ENCODE measurements around the gene MIOS. TPM values are rescaled to one million over a fixed set of nuclear protein-coding genes. Genes with fewer than 3 reads are reported as not detected.
"Not testable (repeated sequence)": the region's sequence is repeated elsewhere in the genome, so short reads cannot be mapped to it uniquely, and the experiment has no call there.

Gene MIOS
- total RNA-seq, 2 experiments from 2014 or later, result 41.7 to 45.7 TPM

DNA sequence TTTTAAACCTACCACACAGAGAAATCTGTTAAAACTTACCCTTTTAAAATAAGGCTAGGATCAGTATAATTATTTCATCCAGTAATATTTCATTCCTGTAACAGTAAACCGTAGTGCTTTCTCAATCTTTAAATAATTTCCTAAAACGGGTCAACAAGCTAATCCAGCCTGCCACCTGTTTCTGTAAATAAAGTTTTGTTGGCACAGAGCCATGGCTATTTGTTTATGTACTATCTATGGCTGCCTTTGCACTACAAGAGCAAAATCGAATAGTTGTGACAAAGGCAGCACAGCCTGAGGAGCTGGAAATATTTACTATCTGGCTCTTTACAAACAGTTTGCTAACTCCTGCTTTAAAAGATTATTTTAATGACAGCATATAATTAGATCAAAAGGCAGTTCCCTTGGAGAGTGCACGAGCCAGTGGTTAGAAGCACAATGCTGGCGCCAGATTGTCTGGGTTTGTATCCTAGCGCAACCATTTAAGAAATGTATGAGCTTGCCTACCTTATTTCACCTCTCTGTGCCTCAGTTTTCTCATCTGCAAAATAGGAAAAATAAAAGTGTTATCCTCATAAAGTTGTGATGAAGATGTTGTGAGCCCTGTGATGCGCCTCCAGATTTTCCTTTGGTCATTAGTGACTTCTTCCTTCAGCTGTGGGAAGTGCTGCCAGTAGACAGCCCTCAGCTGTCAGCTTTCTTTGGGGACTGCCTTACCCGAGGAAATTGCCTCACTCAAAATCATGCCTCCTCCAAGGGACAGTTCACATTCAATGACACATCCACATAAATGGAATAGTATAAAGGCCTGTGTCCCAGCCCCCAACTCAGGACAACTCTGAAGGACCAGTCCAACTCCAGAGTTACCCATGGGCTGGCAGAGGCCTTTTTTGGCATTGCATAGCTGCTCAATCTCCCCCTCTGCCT is 11.8 kb upstream of the MIOS start:
- no peaks in the 10 kb centered on the region for H3K4me1 Mint-ChIP-seq

DNA sequence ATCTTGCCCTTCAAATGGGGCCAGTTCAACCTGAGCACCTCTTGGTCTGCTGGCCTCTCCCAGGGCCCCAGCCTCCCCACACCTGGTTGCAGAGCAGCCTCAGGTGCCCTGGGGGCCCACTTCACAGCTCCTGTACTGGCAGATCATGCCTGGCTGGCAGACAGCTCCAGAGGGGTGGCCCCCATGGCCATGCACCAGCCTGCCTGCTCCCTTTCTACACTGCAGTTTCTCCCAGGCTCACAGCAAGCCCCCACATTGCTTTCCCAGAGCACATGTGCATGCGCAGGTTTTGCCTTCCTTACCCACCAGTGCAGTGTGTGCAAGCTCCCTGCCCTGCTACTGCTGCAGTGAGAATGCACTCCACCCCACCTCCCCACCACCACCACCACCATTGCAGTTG is 9.8 kb upstream of the MIOS start:
- POLR2A ChIA-PET, result no interaction called here
- Mint-ChIP-seq H3K27ac (no peak overlapping the region), H3K36me3 (ENCODE audit: low read depth) (peaks cover 15% of the 10 kb centered on the region), H3K4me1 (no peaks in the 10 kb centered on the region), H3K27me3 (no peaks in the 10 kb centered on the region), H3K4me3 (no peak overlapping the region), H3K9me3 (ENCODE audit: low read depth) (peaks cover 15% of the 10 kb centered on the region)
- ATAC-seq (no peak), DNase-seq (no peak)
- CTCF ChIA-PET, result interaction anchor here (0.7 kb wide), 1 partner anchor 266 kb away, joined by 3 read pairs; no protein-coding TSS in a partner anchor
- intact Hi-C loops (cut with DNase I, micrococcal nuclease), result no loop called here

More for the DNA sequence above, 11.8 kb upstream of the MIOS start:
- CTCF ChIA-PET, result no interaction called here
- POLR2A ChIA-PET, result no interaction called here
- intact Hi-C loops (cut with DNase I, micrococcal nuclease), result no loop called here
- no peak for DNase-seq
- H3K27me3 Mint-ChIP-seq, result no peaks in the 10 kb centered on the region
- no peak overlapping the region for H3K4me3 Mint-ChIP-seq
- H3K36me3 Mint-ChIP-seq (ENCODE audit: low read depth), result peaks cover 10% of the 10 kb centered on the region
- H3K27ac Mint-ChIP-seq, result no peak overlapping the region
- no peak for ATAC-seq
- H3K9me3 Mint-ChIP-seq (ENCODE audit: low read depth), result peaks cover 15% of the 10 kb centered on the region

DNA sequence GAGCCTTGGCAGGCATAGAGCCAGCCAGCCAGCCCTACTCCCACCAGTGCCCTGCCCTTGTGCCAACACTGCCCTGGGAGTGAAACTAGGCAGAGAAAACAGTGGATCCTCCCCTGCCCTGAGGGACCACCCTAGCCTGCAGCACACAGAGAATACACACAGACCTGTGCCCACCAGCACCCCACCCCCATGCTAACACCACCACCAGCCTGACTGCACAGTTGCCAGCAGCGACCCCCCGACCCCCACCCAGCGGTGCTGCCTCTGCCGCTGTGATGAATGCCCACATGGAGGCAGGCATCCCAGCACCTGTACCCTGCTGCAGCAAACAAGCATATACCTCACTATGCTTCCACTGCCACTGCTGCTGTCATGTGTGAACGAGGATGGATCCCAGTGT is 9.4 kb upstream of the MIOS start:
- intact Hi-C loops (cut with DNase I, micrococcal nuclease), result no loop called here
- H3K4me3 Mint-ChIP-seq, result no peak overlapping the region
- DNase-seq (no peak), ATAC-seq (no peak)
- H3K27ac Mint-ChIP-seq, result no peak overlapping the region
- no peaks in the 10 kb centered on the region for H3K27me3 Mint-ChIP-seq
- CTCF ChIA-PET, result interaction anchor here (0.7 kb wide), 1 partner anchor 266 kb away, joined by 3 read pairs; no protein-coding TSS in a partner anchor
- peaks cover 15% of the 10 kb centered on the region for H3K9me3 Mint-ChIP-seq (ENCODE audit: low read depth)
- H3K4me1 Mint-ChIP-seq, result no peaks in the 10 kb centered on the region
- H3K36me3 Mint-ChIP-seq (ENCODE audit: low read depth), result peaks cover 15% of the 10 kb centered on the region
- POLR2A ChIA-PET, result no interaction called here

DNA sequence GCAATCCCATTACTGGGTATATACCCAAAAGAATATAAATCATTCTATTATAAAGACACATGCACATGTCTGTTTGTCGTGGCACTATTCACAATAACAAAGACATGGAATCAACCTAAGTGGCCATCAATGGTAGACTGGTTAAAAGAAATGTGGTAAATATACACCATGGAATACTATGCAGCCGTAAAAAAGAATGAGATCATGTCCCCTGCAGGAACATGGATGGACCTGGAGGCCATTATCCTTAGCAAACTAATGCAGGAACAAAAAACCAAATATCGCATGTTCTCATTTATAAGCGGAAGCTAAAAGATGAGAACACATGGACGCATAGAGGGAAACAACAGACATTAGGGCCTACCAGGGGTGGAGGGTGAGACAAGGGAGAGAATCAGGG is 5.1 kb upstream of the MIOS start:
- CTCF ChIA-PET, result interaction anchor here (0.8 kb wide), 1 partner anchor 25 kb away, joined by 3 read pairs; no protein-coding TSS in a partner anchor
- ATAC-seq, DNase-seq, POLR2A ChIA-PET, H3K4me3 Mint-ChIP-seq, H3K27ac Mint-ChIP-seq, H3K27me3 Mint-ChIP-seq, H3K4me1 Mint-ChIP-seq: not testable (repeated sequence)
- Mint-ChIP-seq H3K36me3 (ENCODE audit: low read depth) (peaks cover 15% of the 10 kb centered on the region), H3K9me3 (ENCODE audit: low read depth) (peaks cover 15% of the 10 kb centered on the region)
- intact Hi-C loops (cut with DNase I, micrococcal nuclease), result loop anchor here (10.0 kb wide), 3 partner anchors 403 to 927 kb away; partner anchors contain the start of genes GLCCI1 (in 1 of the 2) and ZNF316 (in 1 of the 2)

DNA sequence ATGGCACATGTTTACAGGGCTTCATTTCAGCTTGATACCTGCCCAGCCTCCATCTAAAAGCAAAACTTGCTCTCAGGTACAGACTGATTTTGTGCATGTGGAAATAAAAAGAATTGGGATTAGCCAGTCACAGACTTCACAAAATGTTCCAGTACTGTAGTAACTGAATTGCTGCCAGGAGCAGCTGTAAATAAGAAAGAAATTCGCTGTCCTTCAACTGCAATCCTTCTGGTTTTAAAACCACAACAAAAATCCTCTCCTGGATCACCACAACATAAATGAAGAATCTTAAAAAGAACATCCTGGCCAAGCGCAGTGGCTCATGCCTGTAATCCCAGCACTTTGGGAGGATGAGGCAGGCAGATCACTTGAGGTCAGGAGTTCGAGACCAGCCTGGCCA is 3.9 kb upstream of the MIOS start:
- Mint-ChIP-seq H3K36me3 (ENCODE audit: low read depth) (peaks cover 17% of the 10 kb centered on the region), H3K9me3 (ENCODE audit: low read depth) (peaks cover 15% of the 10 kb centered on the region), H3K27me3 (no peaks in the 10 kb centered on the region), H3K4me3 (no peak overlapping the region), H3K27ac (no peak overlapping the region), H3K4me1 (no peaks in the 10 kb centered on the region)
- intact Hi-C loops (cut with DNase I, micrococcal nuclease), result loop anchor here (10.0 kb wide), 3 partner anchors 402 to 928 kb away; partner anchors contain the start of genes GLCCI1 (in 1 of the 2) and ZNF316 (in 1 of the 2)
- ChIA-PET POLR2A (interaction anchor here (0.6 kb wide), 1 partner anchor 83 kb away, joined by 6 read pairs; no protein-coding TSS in a partner anchor), CTCF (interaction anchor here (0.6 to 1.5 kb wide), 2 partner anchors 12 to 86 kb away, joined by 3 read pairs; no protein-coding TSS in a partner anchor)
- DNase-seq (no peak), ATAC-seq (no peak)

DNA sequence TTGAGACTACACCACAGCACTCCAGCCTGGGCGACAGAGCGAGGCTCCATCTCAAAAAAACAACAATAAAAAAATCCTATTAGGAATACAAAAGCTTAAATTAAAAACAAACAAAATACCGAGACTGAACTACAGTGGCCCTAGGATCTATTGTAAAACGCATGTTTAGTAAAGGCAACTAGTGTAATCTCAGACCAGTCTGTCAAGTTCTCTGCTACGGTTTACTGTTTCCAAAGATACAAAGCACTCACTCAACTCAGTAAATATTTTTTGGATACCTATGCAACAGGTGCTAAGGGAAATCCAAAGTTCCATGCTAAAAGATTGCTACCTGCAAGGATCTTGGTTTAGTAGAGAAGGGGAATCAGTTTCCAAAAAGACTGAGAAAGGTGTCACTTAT is 3.4 kb upstream of the MIOS start:
- POLR2A ChIA-PET, result interaction anchor here (0.6 kb wide), 1 partner anchor 156 kb away, joined by 5 read pairs; no protein-coding TSS in a partner anchor
- DNase-seq, result no peak
- CTCF ChIA-PET, result interaction anchor here (0.6 to 1.5 kb wide), 4 partner anchors 12 to 455 kb away, joined by 3 to 4 read pairs (median 3); no protein-coding TSS in a partner anchor
- Mint-ChIP-seq H3K9me3 (ENCODE audit: low read depth) (peaks cover 9% of the 10 kb centered on the region), H3K4me3 (no peak overlapping the region), H3K27ac (no peak overlapping the region), H3K27me3 (no peaks in the 10 kb centered on the region), H3K4me1 (peaks cover 5% of the 10 kb centered on the region), H3K36me3 (ENCODE audit: low read depth) (peaks cover 19% of the 10 kb centered on the region)
- intact Hi-C loops (cut with DNase I, micrococcal nuclease), result loop anchor here (10.0 kb wide), 3 partner anchors 402 to 928 kb away; partner anchors contain the start of genes GLCCI1 (in 1 of the 2) and ZNF316 (in 1 of the 2)
- no peak for ATAC-seq

DNA sequence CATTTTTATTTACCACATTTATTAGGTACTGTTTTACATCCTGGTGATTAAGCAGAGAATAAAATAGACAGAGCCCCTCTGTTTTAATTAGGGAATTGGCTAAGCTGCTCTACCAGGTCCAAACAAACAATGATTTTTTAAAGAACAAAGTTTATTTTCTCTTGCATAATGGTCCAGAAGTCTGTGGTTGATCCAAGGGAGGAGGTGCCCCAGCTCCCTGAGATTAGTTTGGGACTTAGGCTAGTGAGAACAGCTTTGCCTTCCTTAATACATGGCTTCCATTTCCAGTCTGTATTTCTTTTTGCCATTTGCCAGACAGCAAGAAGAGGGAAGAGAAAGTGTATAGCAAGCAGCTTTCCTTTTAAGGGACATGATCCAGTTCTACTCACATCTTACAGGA is 2.9 kb upstream of the MIOS start:
- no peak overlapping the region for H3K4me3 Mint-ChIP-seq
- no peak overlapping the region for H3K27ac Mint-ChIP-seq
- peaks cover 17% of the 10 kb centered on the region for H3K36me3 Mint-ChIP-seq (ENCODE audit: low read depth)
- ChIA-PET CTCF (interaction anchor here (0.8 to 1.5 kb wide), 4 partner anchors 13 to 619 kb away, joined by 3 to 4 read pairs (median 3); no protein-coding TSS in a partner anchor), POLR2A (interaction anchor here (0.6 kb wide), 1 partner anchor 155 kb away, joined by 5 read pairs; no protein-coding TSS in a partner anchor)
- ATAC-seq (no peak), DNase-seq (no peak)
- peaks cover 4% of the 10 kb centered on the region for H3K9me3 Mint-ChIP-seq (ENCODE audit: low read depth)
- intact Hi-C loops (cut with DNase I, micrococcal nuclease), result loop anchor here (10.0 kb wide), 3 partner anchors 401 to 929 kb away; partner anchors contain the start of genes GLCCI1 (in 1 of the 2) and ZNF316 (in 1 of the 2)
- peaks cover 9% of the 10 kb centered on the region for H3K4me1 Mint-ChIP-seq
- H3K27me3 Mint-ChIP-seq, result no peaks in the 10 kb centered on the region

DNA sequence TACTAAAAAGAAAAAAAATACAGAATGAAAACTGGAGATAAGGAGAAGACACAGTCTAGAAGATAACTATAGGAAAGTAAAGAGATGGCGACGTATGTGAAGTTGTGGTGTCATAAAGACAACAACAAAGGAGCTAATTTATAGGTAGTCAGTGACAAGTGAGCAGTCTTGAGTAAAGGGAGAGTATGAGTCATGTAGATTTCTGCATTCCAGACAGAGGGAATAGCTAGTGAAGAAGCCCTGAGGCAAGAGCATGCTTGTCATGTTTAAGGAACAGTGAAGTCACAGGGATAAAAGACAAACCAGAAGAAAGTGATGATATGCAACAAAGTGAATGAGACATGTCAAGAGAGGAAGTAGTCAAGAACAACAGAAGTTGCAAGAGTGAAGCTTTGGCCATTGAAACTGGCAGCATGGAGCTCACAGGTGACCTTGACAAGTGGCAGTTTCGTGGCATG is 2.3 kb upstream of the MIOS start:
- intact Hi-C loops (cut with DNase I, micrococcal nuclease), result loop anchor here (10.0 kb wide), 3 partner anchors 400 to 930 kb away; partner anchors contain the start of genes GLCCI1 (in 1 of the 2) and ZNF316 (in 1 of the 2)
- peaks cover 22% of the 10 kb centered on the region for H3K36me3 Mint-ChIP-seq (ENCODE audit: low read depth)
- ChIA-PET POLR2A (no interaction called here), CTCF (interaction anchor here (0.8 to 1.3 kb wide), 3 partner anchors 23 to 732 kb away, joined by 3 to 4 read pairs (median 3); no protein-coding TSS in a partner anchor)
- DNase-seq (no peak), ATAC-seq (no peak)
- H3K27me3 Mint-ChIP-seq, result no peaks in the 10 kb centered on the region
- peaks cover 15% of the 10 kb centered on the region for H3K4me1 Mint-ChIP-seq
- no peak overlapping the region for H3K27ac Mint-ChIP-seq
- H3K4me3 Mint-ChIP-seq, result no peak overlapping the region
- no peaks in the 10 kb centered on the region for H3K9me3 Mint-ChIP-seq (ENCODE audit: low read depth)

DNA sequence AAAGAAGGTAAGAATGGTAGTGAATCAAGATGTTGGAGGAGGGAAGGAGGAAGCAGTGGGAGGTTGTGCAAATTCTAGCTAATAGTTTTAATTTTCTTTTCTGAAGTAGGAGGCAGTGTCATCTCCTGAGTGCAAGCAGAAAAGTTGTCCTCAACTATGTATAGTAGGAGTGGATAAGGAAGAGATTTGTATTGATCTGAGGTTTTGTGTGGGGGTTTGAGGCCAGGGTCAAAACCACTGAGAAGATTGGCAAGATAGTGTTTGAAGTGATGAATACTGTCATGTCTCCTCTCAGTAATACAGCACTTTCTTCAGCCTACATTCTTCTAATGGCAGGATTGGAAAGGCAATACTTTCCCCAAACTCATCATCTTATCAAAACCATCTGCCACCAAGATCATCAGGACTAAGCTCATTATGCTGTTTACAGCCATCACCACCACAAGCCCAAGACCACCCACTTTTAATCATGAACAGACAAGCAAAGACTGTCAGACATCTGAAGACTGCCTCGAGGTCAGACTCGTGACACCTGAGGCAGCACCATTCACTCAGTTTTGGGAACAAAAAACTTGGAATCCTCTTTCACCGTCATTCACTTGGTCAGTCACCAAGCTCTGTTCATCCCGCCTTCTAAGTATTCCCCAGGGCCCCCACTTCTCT is 1.5 kb upstream of the MIOS start:
- CTCF ChIA-PET, result interaction anchor here (0.6 to 0.8 kb wide), 3 partner anchors 67 to 731 kb away, joined by 3 read pairs; no protein-coding TSS in a partner anchor

DNA sequence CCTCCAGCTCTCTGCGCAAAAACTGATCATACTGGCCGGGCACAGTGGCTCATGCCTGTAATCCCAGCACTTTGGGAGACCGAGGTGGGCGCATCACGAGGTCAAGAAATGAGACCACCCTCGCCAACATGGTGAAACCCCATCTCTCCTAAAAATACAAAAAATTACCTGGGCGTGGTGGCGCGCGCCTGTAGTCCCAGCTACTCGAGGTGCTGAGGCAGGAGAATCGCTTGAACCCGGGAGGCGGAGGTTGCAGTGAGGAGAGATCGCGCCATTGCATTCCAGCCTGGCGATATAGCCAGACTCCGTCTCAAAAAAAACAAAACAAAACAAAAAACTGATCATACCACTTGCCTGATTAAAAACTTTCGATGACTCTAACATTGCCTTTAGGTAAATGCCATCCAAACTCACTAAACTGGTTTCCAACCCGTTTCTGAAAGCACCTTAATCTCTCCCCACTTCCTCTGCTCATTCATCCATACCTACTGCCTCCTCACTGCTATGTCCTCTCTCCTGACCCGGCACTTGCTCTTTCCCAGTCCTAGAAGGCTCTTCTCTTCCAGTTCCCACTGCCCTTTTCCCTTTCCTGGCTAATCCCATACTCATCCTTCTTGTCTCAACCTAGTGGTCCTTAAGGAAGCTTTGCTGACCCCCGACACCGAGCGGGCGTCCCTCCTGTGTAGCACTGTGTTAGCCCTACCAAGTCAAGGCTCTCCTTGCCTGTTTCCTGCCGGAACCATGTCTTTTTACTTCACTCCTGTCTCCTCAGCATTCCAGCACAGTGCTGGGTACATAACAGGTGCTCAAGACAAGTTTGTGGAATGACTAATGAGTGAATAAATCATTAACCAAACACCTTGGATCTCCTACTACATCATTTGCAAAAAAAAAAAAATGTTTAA is 686 bp upstream of the MIOS start:
- intact Hi-C loops (cut with DNase I, micrococcal nuclease), result loop anchor here (1.0 to 10.0 kb wide), 9 partner anchors 74 to 931 kb away; partner anchors contain the start of genes C1GALT1 (in 2 of the 2), GLCCI1 (in 2 of the 2), UMAD1 (in 2 of the 2) and ZNF316 (in 1 of the 2)
- H3K27me3 Mint-ChIP-seq, result no peaks in the 10 kb centered on the region
- peak; percentile 11 for ATAC-seq
- POLR2A ChIA-PET, result no interaction called here
- peaks cover 29% of the 10 kb centered on the region for H3K4me1 Mint-ChIP-seq
- no peaks in the 10 kb centered on the region for H3K9me3 Mint-ChIP-seq (ENCODE audit: low read depth)
- DNase-seq, result no peak
- H3K36me3 Mint-ChIP-seq (ENCODE audit: low read depth), result peaks cover 31% of the 10 kb centered on the region
- H3K4me3 Mint-ChIP-seq, result no peak overlapping the region
- no peak overlapping the region for H3K27ac Mint-ChIP-seq
- CTCF ChIA-PET, result interaction anchor here (0.6 kb wide), 3 partner anchors 128 to 975 kb away, joined by 3 read pairs; no protein-coding TSS in a partner anchor

More for the DNA sequence above, 1.5 kb upstream of the MIOS start:
- ATAC-seq, result peak; percentile 6
- no peaks in the 10 kb centered on the region for H3K27me3 Mint-ChIP-seq
- intact Hi-C loops (cut with DNase I, micrococcal nuclease), result loop anchor here (5.0 to 10.0 kb wide), 5 partner anchors 308 to 930 kb away; partner anchors contain the start of genes GLCCI1 (in 1 of the 2) and ZNF316 (in 1 of the 2)
- POLR2A ChIA-PET, result interaction anchor here (0.7 kb wide), 1 partner anchor 148 kb away, joined by 4 read pairs; no protein-coding TSS in a partner anchor
- no peak overlapping the region for H3K4me3 Mint-ChIP-seq
- H3K9me3 Mint-ChIP-seq (ENCODE audit: low read depth), result no peaks in the 10 kb centered on the region
- H3K27ac Mint-ChIP-seq, result no peak overlapping the region
- DNase-seq, result peak; percentile 56
- H3K36me3 Mint-ChIP-seq (ENCODE audit: low read depth), result peaks cover 27% of the 10 kb centered on the region
- H3K4me1 Mint-ChIP-seq, result peaks cover 23% of the 10 kb centered on the region

Measured in activated CD4-positive, alpha-beta T cell treated with anti-CD3 and anti-CD28 coated beads for 36 hours (primary cell).